HG03025 (cell line): ENCODE data around the gene LRRN4.

Experiments used
- ATAC-seq: cut with Tn5 transposase; IDR thresholded peaks from one replicate; pipeline ENCODE4 v1.9.1; 2021; ENCODE audit warnings: mild to moderate bottlenecking, moderate library complexity; ENCODE audit not compliant: unreplicated experiment, low FRiP score

The LRRN4 gene

GRCh38 chr20:6053776-6054688, at the start of gene LRRN4:
TSS of gene LRRN4 (minus strand) at chr20:6054060. CDS start at chr20:6052799, 1,261 bp downstream.
- ATAC-seq, result no peak

GRCh38 chr20:6103301-6103700, 49.4 kb upstream of the LRRN4 start:
- no peak for ATAC-seq

GRCh38 chr20:6101346-6101745, 47.5 kb upstream of the LRRN4 start:
- no peak for ATAC-seq

GRCh38 chr20:6100246-6100645, 46.4 kb upstream of the LRRN4 start:
- ATAC-seq, result no peak

- ATAC-seq, result no peak
Observed at GRCh38 chr20:6099819-6100218, 46.0 kb upstream of the LRRN4 start.

- no peak for ATAC-seq
Observed at GRCh38 chr20:6095409-6095808, 41.5 kb upstream of the LRRN4 start.

GRCh38 chr20:6094565-6094964, 40.7 kb upstream of the LRRN4 start:
- no peak for ATAC-seq

- ATAC-seq, result no peak
Observed at GRCh38 chr20:6094063-6094462, 40.2 kb upstream of the LRRN4 start.

- ATAC-seq, result no peak
Observed at GRCh38 chr20:6091661-6092060, 37.8 kb upstream of the LRRN4 start.

- ATAC-seq, result no peak
Observed at GRCh38 chr20:6086868-6087267, 33.0 kb upstream of the LRRN4 start.

- ATAC-seq, result no peak
Observed at GRCh38 chr20:6083926-6084325, 30.1 kb upstream of the LRRN4 start.

- no peak for ATAC-seq
Observed at GRCh38 chr20:6081236-6081635, 27.4 kb upstream of the LRRN4 start.

- no peak for ATAC-seq
Observed at GRCh38 chr20:6079016-6079415, 25.2 kb upstream of the LRRN4 start.

GRCh38 chr20:6075428-6076219, 21.8 kb upstream of the LRRN4 start:
- no peak for ATAC-seq

GRCh38 chr20:6074784-6075183, 20.9 kb upstream of the LRRN4 start:
- no peak for ATAC-seq

GRCh38 chr20:6074145-6074561, 20.3 kb upstream of the LRRN4 start:
- no peak for ATAC-seq

- ATAC-seq, result no peak
Observed at GRCh38 chr20:6070829-6071695, 17.2 kb upstream of the LRRN4 start.

GRCh38 chr20:6069669-6070068, 15.8 kb upstream of the LRRN4 start:
- ATAC-seq, result no peak

- ATAC-seq, result no peak
Observed at GRCh38 chr20:6067763-6068318, 14.0 kb upstream of the LRRN4 start.

- no peak for ATAC-seq
Observed at GRCh38 chr20:6066582-6066981, 12.7 kb upstream of the LRRN4 start.
